ENCODE results near the gene KIAA0232.

KIAA0232 gene

DNA sequence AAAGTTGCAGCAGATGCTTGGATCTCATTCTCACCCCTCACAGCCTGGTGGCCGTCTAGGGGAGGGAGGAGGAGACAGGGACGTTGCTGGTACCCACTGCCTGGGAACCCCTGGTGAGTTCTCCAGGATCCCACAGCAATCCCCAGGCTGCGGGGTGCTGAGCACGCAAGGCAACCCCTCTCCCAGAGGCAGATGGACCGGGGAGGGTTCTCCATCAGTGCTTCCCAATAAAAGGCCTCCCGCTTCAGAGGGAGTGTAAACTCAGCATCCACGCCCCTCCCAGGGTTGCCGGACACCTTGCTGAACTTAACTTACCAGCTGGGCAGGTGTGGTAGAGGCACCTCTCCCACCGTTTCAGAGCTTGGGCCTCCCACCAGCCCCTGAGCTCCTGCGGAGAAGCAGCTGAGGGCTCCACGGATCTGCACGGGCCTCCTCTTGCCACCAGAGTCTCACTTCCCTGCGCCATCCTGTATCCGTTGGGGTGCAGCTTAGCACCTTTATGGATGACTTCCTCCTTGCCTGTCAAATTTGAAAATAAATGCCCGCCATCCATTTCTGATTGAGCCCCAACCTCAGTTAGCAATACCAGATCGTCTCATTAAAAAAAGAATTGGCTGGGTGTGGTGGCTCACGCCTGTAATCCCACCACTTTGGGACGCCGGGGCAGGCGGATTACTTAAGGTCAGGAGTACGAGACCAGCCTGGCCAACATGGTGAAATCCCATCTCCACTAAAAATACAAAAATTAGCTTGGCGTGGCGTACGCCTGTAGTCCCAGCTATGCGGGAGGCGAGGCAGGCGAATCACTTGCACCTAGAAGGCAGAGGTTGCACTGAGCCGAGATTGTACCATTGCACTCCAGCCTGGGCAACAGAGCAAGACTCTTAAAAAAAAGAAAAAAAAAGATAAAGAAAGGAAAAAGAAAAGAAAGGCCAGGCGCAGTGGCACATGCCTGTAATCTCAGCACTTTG lies 112.3 kb downstream of the KIAA0232 start:
- Histone ChIP-seq H3K36me3 (replicated peaks; ENCODE audit: low read depth, low read length) (peaks cover 3% of the 10 kb centered on the region), H3K27ac (ENCODE audit: low read length) (no peak overlapping the region), H3K9ac (ENCODE audit: low read length) (no peak overlapping the region), H3K79me2 (ENCODE audit: low read length) (no peaks in the 10 kb centered on the region), H3K4me1 (ENCODE audit: low read length) (no peaks in the 10 kb centered on the region), H3K27me3 (ENCODE audit: low read depth, low read length) (no peaks in the 10 kb centered on the region), H3K4me3 (ENCODE audit: low read length) (no peak overlapping the region), H2AFZ (ENCODE audit: low read depth, low read length) (no peak overlapping the region), H3K4me2 (ENCODE audit: low read length) (no peak overlapping the region), H4K20me1 (ENCODE audit: insufficient read depth, low read length) (no peaks in the 10 kb centered on the region), H3K9me3 (ENCODE audit: insufficient read depth, low read length) (0 out of 2 replicates have a peak, but pooled peaks cover 8% of the 10 kb centered on the region)
- no peak for TF ChIP-seq EZH2phosphoT487 (IDR thresholded peaks at IDR 0.05; ENCODE audit: low read depth)
- TF ChIP-seq, protein P1, sequence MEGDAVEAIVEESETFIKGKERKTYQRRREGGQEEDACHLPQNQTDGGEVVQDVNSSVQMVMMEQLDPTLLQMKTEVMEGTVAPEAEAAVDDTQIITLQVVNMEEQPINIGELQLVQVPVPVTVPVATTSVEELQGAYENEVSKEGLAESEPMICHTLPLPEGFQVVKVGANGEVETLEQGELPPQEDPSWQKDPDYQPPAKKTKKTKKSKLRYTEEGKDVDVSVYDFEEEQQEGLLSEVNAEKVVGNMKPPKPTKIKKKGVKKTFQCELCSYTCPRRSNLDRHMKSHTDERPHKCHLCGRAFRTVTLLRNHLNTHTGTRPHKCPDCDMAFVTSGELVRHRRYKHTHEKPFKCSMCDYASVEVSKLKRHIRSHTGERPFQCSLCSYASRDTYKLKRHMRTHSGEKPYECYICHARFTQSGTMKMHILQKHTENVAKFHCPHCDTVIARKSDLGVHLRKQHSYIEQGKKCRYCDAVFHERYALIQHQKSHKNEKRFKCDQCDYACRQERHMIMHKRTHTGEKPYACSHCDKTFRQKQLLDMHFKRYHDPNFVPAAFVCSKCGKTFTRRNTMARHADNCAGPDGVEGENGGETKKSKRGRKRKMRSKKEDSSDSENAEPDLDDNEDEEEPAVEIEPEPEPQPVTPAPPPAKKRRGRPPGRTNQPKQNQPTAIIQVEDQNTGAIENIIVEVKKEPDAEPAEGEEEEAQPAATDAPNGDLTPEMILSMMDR (IDR thresholded peaks at IDR 0.05; ENCODE audit: low read depth, low read length): no peak

DNA sequence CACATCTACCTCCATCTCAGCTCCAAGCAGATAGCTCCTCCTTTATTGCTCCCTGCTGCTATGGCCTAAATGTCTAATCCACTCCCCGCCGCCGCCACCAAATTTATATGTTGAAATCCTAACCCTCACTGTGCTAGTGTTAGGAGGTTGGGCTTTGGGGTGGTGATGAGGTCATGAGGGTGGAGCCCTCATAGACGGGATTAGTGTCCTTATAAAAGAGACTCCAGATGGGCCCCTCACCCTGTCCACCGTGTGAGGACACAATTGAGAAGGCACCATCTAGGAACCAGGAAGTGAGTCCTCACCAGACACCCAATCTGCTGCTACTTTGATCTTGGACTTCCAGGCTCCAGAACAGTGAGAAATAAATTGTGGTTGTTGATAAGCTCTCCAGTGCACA lies 113.5 kb downstream of the KIAA0232 start:
- H3K79me2 ChIP-seq (ENCODE audit: low read length): no peaks in the 10 kb centered on the region
- H2AFZ ChIP-seq (ENCODE audit: low read depth, low read length): no peak overlapping the region
- H3K4me3 ChIP-seq (ENCODE audit: low read length): no peak overlapping the region
- TF ChIP-seq EZH2phosphoT487 (IDR thresholded peaks at IDR 0.05; ENCODE audit: low read depth): no peak
- TF ChIP-seq, protein P1 (IDR thresholded peaks at IDR 0.05; ENCODE audit: low read depth, low read length): no peak
- H4K20me1 ChIP-seq (ENCODE audit: insufficient read depth, low read length): no peaks in the 10 kb centered on the region
- H3K27ac ChIP-seq (ENCODE audit: low read length): no peak overlapping the region
- H3K9ac ChIP-seq (ENCODE audit: low read length): no peak overlapping the region
- H3K9me3 ChIP-seq (ENCODE audit: insufficient read depth, low read length): no peaks in the 10 kb centered on the region
- H3K27me3 ChIP-seq (ENCODE audit: low read depth, low read length): no peaks in the 10 kb centered on the region
- no peaks in the 10 kb centered on the region for H3K4me1 ChIP-seq (ENCODE audit: low read length)
- no peak overlapping the region for H3K4me2 ChIP-seq (ENCODE audit: low read length)
- H3K36me3 ChIP-seq (replicated peaks; ENCODE audit: low read depth, low read length): no peaks in the 10 kb centered on the region

- Histone ChIP-seq H3K9me3 (ENCODE audit: insufficient read depth, low read length) (no peaks in the 10 kb centered on the region), H3K9ac (ENCODE audit: low read length) (no peak overlapping the region), H4K20me1 (ENCODE audit: insufficient read depth, low read length) (no peaks in the 10 kb centered on the region), H2AFZ (ENCODE audit: low read depth, low read length) (no peak overlapping the region), H3K4me3 (ENCODE audit: low read length) (no peak overlapping the region), H3K79me2 (ENCODE audit: low read length) (no peaks in the 10 kb centered on the region), H3K27me3 (ENCODE audit: low read depth, low read length) (no peaks in the 10 kb centered on the region), H3K27ac (ENCODE audit: low read length) (no peak overlapping the region), H3K4me2 (ENCODE audit: low read length) (no peak overlapping the region), H3K36me3 (replicated peaks; ENCODE audit: low read depth, low read length) (no peaks in the 10 kb centered on the region), H3K4me1 (ENCODE audit: low read length) (no peaks in the 10 kb centered on the region)
- no peak for TF ChIP-seq EZH2phosphoT487 (IDR thresholded peaks at IDR 0.05; ENCODE audit: low read depth)
- TF ChIP-seq, protein P1 (IDR thresholded peaks at IDR 0.05; ENCODE audit: low read depth, low read length): no peak
Observed at GRCh38 chr4:6898763-6899162, 116.2 kb downstream of the KIAA0232 start.

- H3K79me2 ChIP-seq (ENCODE audit: low read length): no peaks in the 10 kb centered on the region
- H3K36me3 ChIP-seq (replicated peaks; ENCODE audit: low read depth, low read length): no peaks in the 10 kb centered on the region
- no peak overlapping the region for H3K9ac ChIP-seq (ENCODE audit: low read length)
- no peak overlapping the region for H2AFZ ChIP-seq (ENCODE audit: low read depth, low read length)
- H3K4me2 ChIP-seq (ENCODE audit: low read length): no peak overlapping the region
- no peak overlapping the region for H3K4me3 ChIP-seq (ENCODE audit: low read length)
- H3K27me3 ChIP-seq (ENCODE audit: low read depth, low read length): no peaks in the 10 kb centered on the region
- H3K4me1 ChIP-seq (ENCODE audit: low read length): no peaks in the 10 kb centered on the region
- no peaks in the 10 kb centered on the region for H4K20me1 ChIP-seq (ENCODE audit: insufficient read depth, low read length)
- no peak overlapping the region for H3K27ac ChIP-seq (ENCODE audit: low read length)
- H3K9me3 ChIP-seq (ENCODE audit: insufficient read depth, low read length): no peaks in the 10 kb centered on the region
- TF ChIP-seq, protein P1 (IDR thresholded peaks at IDR 0.05; ENCODE audit: low read depth, low read length): no peak
- no peak for TF ChIP-seq EZH2phosphoT487 (IDR thresholded peaks at IDR 0.05; ENCODE audit: low read depth)
Observed at GRCh38 chr4:6900181-6900812, 117.8 kb downstream of the KIAA0232 start.

Data from OCI-LY3 (cell line).